NT2/D1 (cell line): Measurements from ENCODE around the gene UACA.

ENCODE experiments used
- DNase-seq: peaks from one replicate; pipeline ENCODE4 v3.0.0-alpha.2; 2011; ENCODE audit warnings: low read depth, low spot score
- H3K27me3 ChIP-seq: 2 replicates; pipeline ENCODE4 v1.6.0; 2011; ENCODE audit warnings: mild to moderate bottlenecking; ENCODE audit not compliant: insufficient read length, insufficient read depth
- H3K36me3 ChIP-seq: 2 replicates; pipeline ENCODE4 v1.6.1; 2011; ENCODE audit warnings: mild to moderate bottlenecking, low read length, mixed read lengths; ENCODE audit not compliant: insufficient read depth, insufficient read length
- H3K4me1 ChIP-seq: 2 replicates; pipeline ENCODE4 v1.5.1; 2011; ENCODE audit not compliant: insufficient read depth, insufficient read length
- H3K4me3 ChIP-seq: 2 replicates; pipeline ENCODE4 v1.5.1; 2011; ENCODE audit warnings: low read depth; ENCODE audit not compliant: insufficient read length
- H3K9ac ChIP-seq: 2 replicates; pipeline ENCODE4 v1.6.0; 2011; ENCODE audit warnings: low read depth; ENCODE audit not compliant: insufficient read length
- H3K9me3 ChIP-seq: 2 replicates; pipeline ENCODE4 v1.5.1; 2011; ENCODE audit warnings: mild to moderate bottlenecking, low read length; ENCODE audit not compliant: insufficient read depth
- SUZ12 ChIP-seq: IDR thresholded peaks from 2 replicates; pipeline ENCODE4 v1.6.1; 2011; ENCODE audit not compliant: insufficient read length, insufficient read depth; ENCODE audit errors: extremely low read depth
- YY1 ChIP-seq: IDR thresholded peaks from 2 replicates; pipeline ENCODE4 v1.6.1; 2011; ENCODE audit not compliant: insufficient read length, insufficient read depth
- ZNF274 ChIP-seq: IDR thresholded peaks from 2 replicates; pipeline ENCODE4 v1.6.1; 2011; ENCODE audit warnings: mild to moderate bottlenecking, low read depth, low read length

UACA gene

GRCh38 chr15:70614221-70614620, 149.1 kb downstream of the UACA start:
- Histone ChIP-seq H3K27me3 (no peaks in the 10 kb centered on the region), H3K4me3 (no peak overlapping the region), H3K9me3 (peaks cover 9% of the 10 kb centered on the region; the same call in 1 of the 2 replicates), H3K36me3 (no peaks in the 10 kb centered on the region), H3K9ac (no peak overlapping the region), H3K4me1 (no peaks in the 10 kb centered on the region)
- TF ChIP-seq ZNF274 (no peak), YY1 (no peak), SUZ12 (no peak)
- DNase-seq: no peak

GRCh38 chr15:70613271-70613670, 150.1 kb downstream of the UACA start:
- Histone ChIP-seq H3K4me1 (no peaks in the 10 kb centered on the region), H3K27me3 (no peaks in the 10 kb centered on the region), H3K9ac (no peak overlapping the region), H3K9me3 (peaks cover 9% of the 10 kb centered on the region; the same call in 1 of the 2 replicates), H3K4me3 (no peak overlapping the region), H3K36me3 (no peaks in the 10 kb centered on the region)
- TF ChIP-seq YY1 (no peak), SUZ12 (no peak), ZNF274 (no peak)
- DNase-seq: no peak

GRCh38 chr15:70611286-70611685, 152.1 kb downstream of the UACA start:
- no peak for DNase-seq
- TF ChIP-seq ZNF274 (no peak), YY1 (no peak), SUZ12 (no peak)
- Histone ChIP-seq H3K36me3 (no peaks in the 10 kb centered on the region), H3K9me3 (peaks cover 9% of the 10 kb centered on the region; the same call in 1 of the 2 replicates), H3K4me3 (no peak overlapping the region), H3K4me1 (peaks cover under 1% of the 10 kb centered on the region), H3K9ac (no peak overlapping the region), H3K27me3 (no peaks in the 10 kb centered on the region)

GRCh38 chr15:70610541-70610940, 152.8 kb downstream of the UACA start:
- peaks cover 4% of the 10 kb centered on the region for H3K4me1 ChIP-seq
- H3K36me3 ChIP-seq: no peaks in the 10 kb centered on the region
- DNase-seq: no peak
- H3K9me3 ChIP-seq: peaks cover 9% of the 10 kb centered on the region; the same call in 1 of the 2 replicates
- no peak overlapping the region for H3K4me3 ChIP-seq
- no peak overlapping the region for H3K9ac ChIP-seq
- TF ChIP-seq YY1 (no peak), ZNF274 (no peak)
- H3K27me3 ChIP-seq: no peaks in the 10 kb centered on the region

GRCh38 chr15:70609889-70610288, 153.5 kb downstream of the UACA start:
- no peak overlapping the region for H3K4me3 ChIP-seq
- H3K36me3 ChIP-seq: no peaks in the 10 kb centered on the region
- no peak for DNase-seq
- H3K4me1 ChIP-seq: peaks cover 4% of the 10 kb centered on the region
- H3K9me3 ChIP-seq: peaks cover 9% of the 10 kb centered on the region; the same call in 1 of the 2 replicates
- H3K9ac ChIP-seq: no peak overlapping the region
- no peaks in the 10 kb centered on the region for H3K27me3 ChIP-seq
- no peak for TF ChIP-seq SUZ12
- TF ChIP-seq YY1: no peak
- no peak for TF ChIP-seq ZNF274

- no peaks in the 10 kb centered on the region for H3K27me3 ChIP-seq
- H3K9me3 ChIP-seq: peaks cover 9% of the 10 kb centered on the region; the same call in 1 of the 2 replicates
- H3K4me1 ChIP-seq: peaks cover 4% of the 10 kb centered on the region
- no peak overlapping the region for H3K4me3 ChIP-seq
- no peak overlapping the region for H3K9ac ChIP-seq
- no peak for TF ChIP-seq SUZ12
- TF ChIP-seq ZNF274: no peak
- TF ChIP-seq YY1: no peak
- DNase-seq: no peak
- H3K36me3 ChIP-seq: no peaks in the 10 kb centered on the region
Observed at GRCh38 chr15:70608144-70608543, 155.2 kb downstream of the UACA start.

- Histone ChIP-seq H3K4me3 (no peak overlapping the region), H3K4me1 (peaks cover 4% of the 10 kb centered on the region), H3K9me3 (no peaks in the 10 kb centered on the region), H3K36me3 (no peaks in the 10 kb centered on the region), H3K27me3 (no peaks in the 10 kb centered on the region), H3K9ac (no peak overlapping the region)
- no peak for DNase-seq
- no peak for TF ChIP-seq SUZ12
- no peak for TF ChIP-seq ZNF274
- no peak for TF ChIP-seq YY1
Observed at GRCh38 chr15:70605606-70606410, 157.6 kb downstream of the UACA start.
